VCaP (cell line): ENCODE data around the gene MUC22.
A peak's percentile ranks its signal among the peaks of the same experiment; 100 is the strongest.

Experiments
- H3K27ac ChIP-seq: fragments of 450-650 bp; 2 replicates; pipeline ENCODE4 v1.5.1; 2017
- CTCF ChIP-seq: fragments of 450-650 bp; conservative IDR thresholded peaks from 2 replicates; pipeline ENCODE4 v1.5.1; 2017; ENCODE audit warnings: mild to moderate bottlenecking, moderate library complexity

The MUC22 gene

GRCh38 chr6:31076611-31077010 lies 66.3 kb downstream of the MUC22 start:
- TF ChIP-seq CTCF = no peak
- peak overlapping the region; percentile 85 for H3K27ac ChIP-seq

- H3K27ac ChIP-seq = peak overlapping the region; percentile 55; the same call in 1 of the 2 replicates
- TF ChIP-seq CTCF = peak; percentile 92
Observed at GRCh38 chr6:31079656-31080261, 69.5 kb downstream of the MUC22 start.

DNA sequence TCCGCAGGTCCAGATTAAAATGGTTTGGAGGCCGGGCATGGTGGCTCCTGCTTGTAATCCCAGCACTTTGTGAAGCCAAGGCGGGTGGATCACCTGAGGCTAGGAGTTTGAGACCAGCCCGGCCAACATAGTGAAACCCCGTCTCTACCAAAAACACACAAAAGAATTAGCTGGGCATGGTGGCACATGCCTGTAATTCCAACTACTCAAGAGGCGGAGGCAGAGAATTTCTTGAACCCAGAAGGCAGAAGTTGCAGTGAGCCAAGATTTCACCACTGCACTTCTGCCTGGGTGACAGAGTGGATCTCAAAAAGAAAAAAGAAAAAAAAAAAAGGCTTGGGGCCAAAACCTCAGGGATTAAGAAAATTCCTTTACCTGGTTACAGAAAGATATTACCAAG lies 71.6 kb downstream of the MUC22 start:
- no peak for TF ChIP-seq CTCF
- H3K27ac ChIP-seq = no peak overlapping the region

GRCh38 chr6:31083742-31084354 lies 73.6 kb downstream of the MUC22 start:
- no peak overlapping the region for H3K27ac ChIP-seq
- TF ChIP-seq CTCF = 0 out of 2 replicates have a peak, but pooled peaks have one; percentile 17
